ENCODE measurements around the gene KDR.

The KDR gene

GRCh38 chr4:55125087-55125721 is at the start of gene KDR:
Gene KDR (minus strand): TSS chr4:55125595. CDS start chr4:55125293, 302 bp downstream.
- no peak for DNase-seq

- DNase-seq = no peak
These were observed 48.2 kb upstream of the KDR start for GRCh38 chr4:55173580-55173979.

GRCh38 chr4:55172694-55173287 is 47.4 kb upstream of the KDR start:
- DNase-seq = no peak

GRCh38 chr4:55170462-55170861 is 45.1 kb upstream of the KDR start:
- DNase-seq = no peak

GRCh38 chr4:55169352-55169961 is 44.1 kb upstream of the KDR start:
- DNase-seq = no peak

GRCh38 chr4:55162396-55162795 is 37.0 kb upstream of the KDR start:
- DNase-seq = no peak

- DNase-seq = no peak
These were observed 36.3 kb upstream of the KDR start for GRCh38 chr4:55161739-55162138.

- no peak for DNase-seq
These were observed 34.5 kb upstream of the KDR start for GRCh38 chr4:55159851-55160250.

- no peak for DNase-seq
These were observed 33.6 kb upstream of the KDR start for GRCh38 chr4:55158957-55159356.

GRCh38 chr4:55157559-55158277 is 32.3 kb upstream of the KDR start:
- DNase-seq = no peak

- DNase-seq = no peak
These were observed 29.5 kb upstream of the KDR start for GRCh38 chr4:55154933-55155332.

- no peak for DNase-seq
These were observed 29.0 kb upstream of the KDR start for GRCh38 chr4:55154290-55154880.

GRCh38 chr4:55143858-55144257 is 18.5 kb upstream of the KDR start:
- DNase-seq = no peak

- DNase-seq = no peak
These were observed 13.0 kb upstream of the KDR start for GRCh38 chr4:55138367-55138766.

- no peak for DNase-seq
These were observed 11.2 kb upstream of the KDR start for GRCh38 chr4:55136634-55137033.

- no peak for DNase-seq
These were observed 8.6 kb upstream of the KDR start for GRCh38 chr4:55133951-55134350.

GRCh38 chr4:55132775-55133174 is 7.4 kb upstream of the KDR start:
- DNase-seq = no peak

- no peak for DNase-seq
These were observed 2.1 kb upstream of the KDR start for GRCh38 chr4:55127521-55127920.

- DNase-seq = no peak
These were observed 1.7 kb upstream of the KDR start for GRCh38 chr4:55127053-55127452.

GRCh38 chr4:55125763-55126541 is 557 bp upstream of the KDR start:
- DNase-seq = no peak

- DNase-seq = no peak
These were observed 896 bp downstream of the KDR start for GRCh38 chr4:55124322-55125076.

- no peak for DNase-seq
These were observed 1.6 kb downstream of the KDR start for GRCh38 chr4:55123791-55124190.
